Tibial nerve (tissue), 4 donors: ENCODE data around the gene TBC1D9.

ENCODE experiments used
- CTCF ChIP-seq, 5 experiments: fragments of 200-600 bp in 3 of 5; fragments of 450-650 bp in 2 of 5; sonication (generic) in 3 of 5; IDR thresholded peaks; one replicate each; pipeline ENCODE4 v1.5.1; 2016 to 2019; ENCODE audit warnings: antibody characterized with exemption in 5 of 5, mild to moderate bottlenecking in 3 of 5, moderate library complexity in 2 of 5
- EP300 ChIP-seq, 2 donors: sonication (generic); formaldehyde crosslinking; IDR thresholded peaks; one replicate each; pipeline ENCODE4 v1.6.1; 2017; ENCODE audit warnings: antibody characterized with exemption in 2 of 2, mild to moderate bottlenecking in 1 of 2
- POLR2A ChIP-seq, 2 donors: fragments of 450-650 bp; IDR thresholded peaks; one replicate each; pipeline ENCODE4 v1.6.1; 2017; ENCODE audit warnings: antibody characterized with exemption in 2 of 2, mild to moderate bottlenecking in 2 of 2, moderate library complexity in 2 of 2

- no peak for TF ChIP-seq CTCF (IDR thresholded peaks at IDR 0.05)
- TF ChIP-seq EP300 (IDR thresholded peaks at IDR 0.05) = no peak
- TF ChIP-seq POLR2A (IDR thresholded peaks at IDR 0.05) = no peak
These were observed 55.1 kb downstream of the TBC1D9 start for GRCh38 chr4:140701071-140701470.
